Heart left ventricle (tissue), 13 donors: ENCODE data around the gene CCM2.

ENCODE experiments used
- CTCF ChIP-seq, 12 donors: fragments of 200-600 bp; sonication (generic) in 4 of 12; IDR thresholded peaks; one replicate each; pipeline versions ENCODE4 v1.5.0 to v1.8.0; 2018 to 2022; ENCODE audit warnings: antibody characterized with exemption in 12 of 12, mild to moderate bottlenecking in 5 of 12
- POLR2A ChIP-seq, 2 donors: fragments of 450-650 bp; IDR thresholded peaks; one replicate each; pipeline ENCODE4 v1.6.1; 2017; ENCODE audit warnings: antibody characterized with exemption in 2 of 2, mild to moderate bottlenecking in 2 of 2, moderate library complexity in 2 of 2
- donor health status: ischemic (EF 13 %, LVEDD 7.1; RV severe dilation, severe dysfunction).
- donor health status: DM: no; HTN: yes; CAD: no.
- donor health status: DM: no; HTN: no; CAD: no.
- donor health status: ischemic (EF 25% LVEDD 6.9; RV normal size, moderate dysfunction).
- donor health status: ischemic (EF 25% LVEDD 5.7; RV mildly dilated, moderate dysfunction).
- donor health status: ischemic (EF 35%, LVEDD 5.7; RV mildly dilated, moderate dysfunction).
- donor health status: nonischemic (EF 11% LVEDD 7.7; RV severe dilation, severe dysfunction).
- donor health status: DM: yes; HTN: yes; CAD: no.
- donor health status: PGD.
- donor health status: ischemic (EF 29% LVEDD 5.4; RV normal size, mild dysfunction).
- donor health status: nonischemic (EF 23%, LVEDD 6.1; RV moderate dilation, normal function).

- no peak for TF ChIP-seq CTCF (IDR thresholded peaks at IDR 0.05)
- TF ChIP-seq POLR2A (IDR thresholded peaks at IDR 0.05) = no peak
Measured at GRCh38 chr7:44985033-44985695, 14.8 kb upstream of the CCM2 start.
